LHCN-M2 (cell line): ENCODE measurements around the gene B3GALT4. TPM values are rescaled to one million over a fixed set of nuclear protein-coding genes. Genes with fewer than 3 reads are reported as not detected.

Experiments used
- DNase-seq: peaks from one replicate; pipeline ENCODE4 v3.0.0-alpha.2; 2012; ENCODE audit warnings: low read depth
- total RNA-seq: library from RNA; depleted of rRNA; stranded (reverse); fragments of >200 nt; gene quantifications from 2 replicates; pipeline ENCODE4 v1.2.3, GENCODE V29; 2014; rRNA removed

Gene B3GALT4
- total RNA-seq, 1 experiment from 2014 or later = 0.06 TPM

DNA sequence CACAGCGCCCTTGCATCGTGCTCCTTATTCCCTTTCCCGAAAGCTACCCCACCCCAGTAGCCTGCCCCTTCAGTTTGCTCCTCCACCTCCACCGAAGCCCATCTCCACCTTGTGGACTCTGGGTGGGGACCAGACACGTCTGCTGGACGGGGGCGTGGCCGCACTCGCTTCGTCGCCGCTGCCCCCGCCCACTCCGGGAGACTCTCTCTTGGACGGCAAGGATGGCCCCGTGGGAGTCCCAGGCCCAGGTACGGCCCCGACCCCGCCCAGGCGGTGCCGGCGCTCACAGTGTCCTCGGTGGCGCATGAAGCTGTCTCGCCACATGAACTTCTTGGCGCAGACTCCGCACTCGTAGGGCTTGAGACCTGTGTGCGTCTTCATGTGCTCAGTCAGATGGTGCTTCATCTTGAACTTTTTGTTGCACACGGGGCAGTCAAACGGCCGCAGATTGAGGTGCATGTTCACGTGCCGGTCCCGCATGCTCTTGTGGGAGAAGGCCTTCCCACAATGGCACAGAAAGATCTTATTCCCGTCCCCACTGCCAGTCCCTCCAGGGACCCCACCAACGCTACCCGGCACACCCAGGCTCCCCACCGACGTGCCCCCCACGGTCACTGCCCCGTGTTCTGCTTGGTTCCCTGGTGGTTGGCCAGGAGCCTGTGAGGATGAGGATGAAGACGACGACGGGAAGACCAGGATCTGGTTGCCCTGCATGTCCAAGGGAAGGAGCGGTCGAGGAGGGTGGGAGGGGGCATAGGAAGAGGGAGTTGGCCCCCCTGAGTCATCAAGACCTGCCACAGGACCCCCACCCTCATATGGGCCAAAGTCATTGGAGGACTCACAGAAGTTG is 38.2 kb downstream of the B3GALT4 start:
- DNase-seq = no peak

DNA sequence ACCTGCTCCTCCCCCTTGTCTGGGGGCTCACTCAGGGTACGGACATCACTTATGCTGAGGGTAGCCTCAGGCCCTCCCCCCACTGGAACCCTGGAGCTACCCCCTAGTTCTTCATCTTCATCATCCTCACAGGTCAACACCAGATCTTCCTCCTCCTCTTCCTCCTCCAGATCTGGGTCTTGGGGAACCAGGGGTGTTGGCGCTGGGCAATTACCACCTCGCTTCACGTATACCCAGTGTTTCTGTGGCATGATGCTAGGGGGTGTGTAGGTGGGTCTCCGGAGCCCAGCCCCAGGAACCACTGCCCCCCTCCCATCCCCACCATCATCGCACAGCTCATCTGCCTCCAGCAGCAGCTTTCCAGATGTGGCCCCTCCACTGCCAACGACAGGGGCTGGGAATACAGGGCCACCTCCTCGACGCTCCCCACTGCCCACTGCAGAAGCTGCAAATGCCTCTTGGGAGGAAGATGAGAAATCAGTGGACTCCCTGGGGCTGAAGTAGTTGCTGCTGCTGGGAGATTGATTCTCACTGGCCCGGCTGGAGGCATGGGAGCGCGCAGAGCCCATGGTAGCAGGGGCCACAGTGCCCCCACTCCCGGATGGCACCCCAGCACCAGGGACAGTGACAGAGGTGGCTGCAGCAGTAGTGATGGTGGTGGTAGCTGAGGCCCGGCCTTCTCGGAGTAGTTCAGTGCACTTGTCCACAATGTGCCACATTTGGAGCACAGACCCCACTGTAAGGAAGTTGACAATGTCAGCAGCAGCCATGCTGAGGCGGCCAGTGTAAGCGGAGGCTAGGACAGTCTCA is 39.1 kb downstream of the B3GALT4 start:
- DNase-seq = no peak

DNA sequence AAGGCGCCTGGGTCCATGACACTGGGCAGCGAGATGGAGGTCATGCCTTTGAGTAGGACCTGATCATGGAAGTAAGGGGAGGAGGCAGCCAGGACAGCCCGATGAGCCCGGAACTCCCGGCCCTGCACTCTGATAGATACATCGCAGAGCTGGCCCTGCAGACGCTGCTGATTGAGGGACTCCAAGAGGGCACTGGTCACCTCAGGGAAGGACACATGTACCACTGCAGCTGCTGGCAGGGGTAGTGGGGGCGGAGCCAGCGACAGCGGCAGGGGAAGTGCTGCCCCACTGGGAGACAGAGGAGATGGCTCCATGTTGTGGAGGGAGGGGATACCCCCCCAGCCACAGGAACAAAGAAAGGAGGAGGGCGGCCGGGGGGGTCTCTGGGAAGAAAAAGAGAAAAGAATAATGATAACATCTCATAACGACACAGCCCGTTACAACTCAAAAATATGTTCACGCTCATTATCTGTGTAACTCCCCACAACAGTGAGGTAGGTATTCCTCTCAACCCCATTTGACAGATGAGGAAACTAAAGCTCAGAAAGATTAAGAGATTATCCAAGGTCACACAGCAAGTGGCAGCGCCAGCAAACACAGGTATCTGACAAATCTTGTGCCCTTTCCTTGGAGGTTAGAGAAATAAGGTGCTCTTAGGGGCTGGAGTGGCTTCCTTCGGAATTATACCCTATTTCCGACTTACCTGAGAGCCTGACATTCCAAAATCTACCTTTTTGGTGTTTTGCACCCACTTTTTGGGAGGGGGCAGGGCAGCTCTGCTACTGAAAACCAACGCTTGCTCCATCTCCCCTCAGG is 39.9 kb downstream of the B3GALT4 start:
- DNase-seq = no peak

DNA sequence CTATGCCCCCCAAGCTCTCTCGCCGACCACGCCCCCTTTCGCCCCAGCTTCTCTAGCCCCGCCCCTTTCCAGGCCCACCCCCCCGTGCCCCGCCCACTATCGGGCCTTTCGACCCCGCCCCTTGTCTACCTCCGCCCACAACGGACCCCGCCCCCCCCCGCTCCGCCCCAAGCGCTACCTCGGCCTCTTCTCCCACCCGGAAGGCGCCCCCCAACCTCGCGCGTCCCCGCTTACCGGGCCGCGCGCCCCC is 40.4 kb downstream of the B3GALT4 start:
- no peak for DNase-seq

DNA sequence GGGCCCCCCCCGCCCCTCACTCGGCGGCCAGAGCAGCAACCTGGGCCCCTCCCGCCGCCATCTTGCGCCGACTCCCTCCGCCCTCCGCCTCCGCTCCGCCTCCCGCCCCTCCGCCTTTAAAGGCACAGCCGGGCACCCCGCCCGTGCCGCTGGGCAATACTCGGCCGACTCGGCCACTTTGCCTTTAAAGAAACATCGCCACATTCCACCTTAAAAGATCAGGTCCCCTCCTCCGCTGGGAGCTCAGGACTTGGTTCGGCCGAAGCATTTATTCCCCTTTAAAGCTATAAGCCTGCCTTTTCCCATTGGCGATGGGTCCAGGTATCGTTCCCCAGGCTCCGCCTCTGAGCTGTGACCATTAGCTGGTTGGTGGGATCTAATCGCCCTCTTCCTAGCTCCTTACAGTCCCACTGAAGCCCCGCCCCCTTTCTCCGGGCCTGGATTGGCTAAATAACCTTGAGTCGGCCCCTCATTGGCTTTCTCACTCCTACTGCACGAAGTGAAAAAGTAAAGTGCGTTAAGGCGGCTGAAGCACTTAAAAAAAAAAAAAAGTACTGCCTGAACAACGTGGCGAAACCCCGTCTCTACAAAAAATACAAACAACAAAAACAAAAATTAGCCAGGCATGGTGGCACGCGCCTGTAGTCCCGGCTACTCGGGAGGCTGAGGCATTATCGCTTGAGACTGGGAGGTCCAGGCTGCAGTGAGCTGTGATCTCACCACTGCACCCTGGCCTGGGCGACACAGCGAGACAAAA is 40.9 kb downstream of the B3GALT4 start, which contains the start of gene ZBTB22:
Gene ZBTB22, minus strand, starts transcription at position 76 of the 757 bp plus-strand sequence. CDS start 828 bp downstream, outside the sequence.
- peak; percentile 98 for DNase-seq

DNA sequence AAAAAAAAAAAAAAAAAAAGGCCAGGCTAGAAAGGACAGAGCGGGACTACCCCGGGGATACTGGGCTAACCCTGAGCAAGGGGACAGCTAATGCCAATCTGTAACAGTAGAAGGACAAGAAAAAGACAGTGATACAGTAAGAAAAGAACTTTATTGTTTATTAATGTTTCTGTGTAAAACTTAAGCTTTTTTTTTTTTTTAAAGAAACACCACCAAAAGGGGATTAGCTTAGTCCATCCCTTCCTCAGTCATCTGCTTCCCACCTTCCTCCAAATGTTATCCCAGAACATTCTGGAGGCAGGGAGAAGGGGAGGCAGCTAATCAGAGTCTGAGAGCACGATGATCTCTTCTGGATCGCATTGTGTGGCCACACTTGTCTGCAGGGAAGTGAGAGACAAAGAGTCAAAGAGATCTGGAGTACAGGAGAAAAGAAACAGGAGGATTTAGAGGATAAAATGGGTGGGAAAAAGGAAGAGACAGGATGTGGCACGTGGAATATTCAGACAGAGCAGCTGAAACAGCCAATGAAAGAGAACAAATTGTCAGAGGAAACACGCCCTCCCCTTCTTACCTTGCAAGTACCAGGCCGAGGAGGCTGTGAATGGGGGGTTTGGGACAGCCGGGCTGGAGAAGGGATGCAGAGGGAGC is 41.6 kb downstream of the B3GALT4 start:
- DNase-seq = no peak

DNA sequence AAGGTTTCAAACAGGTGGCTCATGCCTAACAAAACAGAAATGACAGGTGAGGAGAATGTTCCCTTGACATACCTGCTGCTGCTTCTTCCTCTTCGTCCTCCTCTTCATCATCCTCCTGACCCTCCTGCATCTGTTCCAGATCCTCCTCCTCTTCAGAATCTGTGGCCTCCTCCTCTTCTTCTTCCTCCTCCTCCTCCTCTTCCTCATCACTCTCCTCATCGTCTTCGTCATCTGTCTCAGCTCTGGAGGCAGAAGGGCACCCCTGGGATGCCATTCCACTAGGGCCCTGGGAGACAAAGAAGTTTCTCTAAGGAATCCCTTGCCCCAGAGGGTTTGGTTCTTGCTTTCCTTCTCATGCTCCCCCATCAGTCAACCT is 43.0 kb downstream of the B3GALT4 start:
- DNase-seq = no peak

DNA sequence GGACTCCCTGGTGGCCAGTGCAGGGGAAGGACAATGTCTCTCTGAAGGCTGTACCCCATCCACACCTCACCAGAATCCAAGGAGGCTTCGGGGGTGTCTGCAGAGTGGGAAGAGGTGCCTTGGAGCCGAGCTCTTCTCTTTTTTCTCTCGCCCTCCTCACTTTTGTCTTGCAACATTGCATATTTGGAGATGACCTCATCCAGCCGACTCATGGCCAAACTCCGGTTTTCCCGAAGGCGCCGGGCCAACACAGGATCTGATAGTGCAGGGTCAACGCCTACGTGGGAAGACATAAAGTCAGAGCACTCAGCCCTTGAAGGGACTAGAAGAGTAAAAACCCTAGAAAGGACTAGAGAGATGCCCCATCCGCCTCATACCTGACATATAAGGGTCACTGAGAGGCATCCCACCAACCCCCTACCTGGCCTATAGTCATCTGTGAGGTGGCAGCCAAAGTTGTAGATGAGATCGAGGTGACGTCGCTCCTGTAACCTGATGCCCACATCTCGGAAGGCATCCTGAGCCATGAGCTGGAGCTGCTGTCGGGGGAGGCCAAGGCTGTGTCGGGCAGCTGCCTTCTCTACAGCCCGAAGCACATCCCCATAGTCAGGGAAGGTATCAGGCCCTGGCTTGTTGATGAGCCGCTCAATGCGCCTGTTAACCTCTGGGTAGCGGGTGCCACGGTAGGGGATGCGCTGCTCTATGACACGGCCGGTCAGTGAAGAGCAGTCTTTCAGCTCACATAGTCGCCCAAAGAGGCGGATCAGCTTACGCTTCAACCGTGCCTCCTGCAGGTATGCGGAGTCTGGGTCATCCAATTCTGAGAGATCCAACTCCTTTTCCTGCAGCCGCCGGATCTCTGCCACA is 43.6 kb downstream of the B3GALT4 start:
- peak; percentile 87 for DNase-seq

DNA sequence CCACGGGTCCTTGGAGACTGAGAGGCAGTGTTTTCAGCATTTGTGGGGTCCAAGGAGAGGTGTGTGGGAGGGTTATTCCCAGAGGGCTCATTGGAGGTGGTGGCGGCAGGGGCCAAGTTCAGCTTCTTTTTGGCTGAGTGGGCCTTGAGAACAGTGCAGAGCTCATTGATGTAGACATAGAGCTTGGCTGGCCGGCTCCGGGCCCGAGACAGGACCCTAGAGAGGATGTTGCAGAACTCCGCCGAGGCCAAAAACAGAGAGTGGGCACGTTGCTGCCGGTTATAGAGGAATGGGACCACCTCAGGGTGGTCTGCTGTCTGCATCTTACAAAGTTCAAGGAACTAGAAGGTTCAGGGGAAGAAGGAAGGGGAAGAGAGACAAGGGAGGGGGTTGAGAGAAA is 44.3 kb downstream of the B3GALT4 start:
- DNase-seq = no peak

DNA sequence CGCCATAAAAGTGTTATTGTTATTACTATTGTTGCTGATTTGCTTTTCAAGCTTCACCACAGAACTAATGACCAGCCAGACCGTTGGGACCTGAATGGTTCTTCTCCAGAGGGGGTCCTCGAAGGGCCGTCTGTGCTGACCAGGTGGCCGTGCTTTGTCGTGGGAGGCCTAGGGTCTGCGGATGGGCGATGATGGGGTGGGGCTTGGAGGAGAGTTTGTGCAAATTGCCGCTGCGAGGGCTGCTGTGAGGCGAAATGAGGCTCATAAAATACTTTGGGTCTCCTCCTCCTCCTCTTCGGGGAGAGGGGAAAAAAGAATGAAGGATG is 46.7 kb downstream of the B3GALT4 start:
- no peak for DNase-seq

DNA sequence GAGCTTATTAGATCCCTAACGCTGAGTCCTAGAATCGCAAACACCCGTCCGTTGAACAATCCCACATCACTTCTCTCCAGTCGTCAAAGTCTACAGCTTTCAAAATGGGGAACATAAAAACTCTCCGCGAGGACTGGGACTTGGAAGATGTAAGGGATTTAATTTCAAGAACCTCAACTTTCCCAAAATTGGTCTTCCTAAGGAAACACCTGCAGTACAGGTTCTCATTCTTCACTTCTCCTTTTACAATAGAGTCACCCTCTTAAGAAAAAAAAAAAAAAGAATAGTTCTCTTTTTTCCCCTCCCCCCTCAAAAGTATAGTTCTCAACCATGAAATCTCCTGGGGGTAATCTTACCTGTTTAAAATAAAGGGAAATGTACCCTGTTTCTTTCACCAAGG is 47.2 kb downstream of the B3GALT4 start:
- no peak for DNase-seq

Other genes with a start within 250 kb of the B3GALT4 start
- 0.86 and 3.4 TPM in 2 replicates for gene HLA-DPA1, start 203.5 kb upstream of the B3GALT4 start, total RNA-seq
- 1.0 and 3.8 TPM in 2 replicates for gene HLA-DPB1, start 201.1 kb upstream of the B3GALT4 start, total RNA-seq
- gene COL11A2, start 84.7 kb upstream of the B3GALT4 start, total RNA-seq = 0.96 and 1.1 TPM in 2 replicates
- 17.4 and 23.0 TPM in 2 replicates for gene RXRB, start 76.5 kb upstream of the B3GALT4 start, total RNA-seq
- gene SLC39A7, start 76.3 kb upstream of the B3GALT4 start, total RNA-seq = 91.9 and 104 TPM in 2 replicates
- gene HSD17B8, start 72.5 kb upstream of the B3GALT4 start, total RNA-seq = 7.9 and 9.1 TPM in 2 replicates
- 17.4 and 22.2 TPM in 2 replicates for gene RING1, start 68.6 kb upstream of the B3GALT4 start, total RNA-seq
- gene VPS52, start 5.2 kb upstream of the B3GALT4 start, total RNA-seq = 40.0 and 51.0 TPM in 2 replicates
- 2,111 and 2,414 TPM in 2 replicates for gene RPS18, start 5.0 kb upstream of the B3GALT4 start, total RNA-seq
- 83.7 and 98.3 TPM in 2 replicates for gene WDR46, start 12.1 kb downstream of the B3GALT4 start, total RNA-seq
- gene PFDN6, start 12.5 kb downstream of the B3GALT4 start, total RNA-seq = 67.6 and 82.1 TPM in 2 replicates
- 20.6 and 24.4 TPM in 2 replicates for gene RGL2, start 21.8 kb downstream of the B3GALT4 start, total RNA-seq
- gene TAPBP, start 37.0 kb downstream of the B3GALT4 start, total RNA-seq = 44.9 and 57.9 TPM in 2 replicates
- 10.1 and 15.0 TPM in 2 replicates for gene ZBTB22, start 40.6 kb downstream of the B3GALT4 start, total RNA-seq
- gene DAXX, start 45.8 kb downstream of the B3GALT4 start, total RNA-seq = 51.6 and 64.3 TPM in 2 replicates
- gene KIFC1, start 114.7 kb downstream of the B3GALT4 start, total RNA-seq = 97.6 and 98.5 TPM in 2 replicates
- 39.3 and 49.7 TPM in 2 replicates for gene PHF1, start 133.9 kb downstream of the B3GALT4 start, total RNA-seq
- gene CUTA, start 141.0 kb downstream of the B3GALT4 start, total RNA-seq = 230 and 234 TPM in 2 replicates
- 2.4 and 4.2 TPM in 2 replicates for gene SYNGAP1, start 142.9 kb downstream of the B3GALT4 start, total RNA-seq
- 5.5 and 5.7 TPM in 2 replicates for gene ZBTB9, start 177.5 kb downstream of the B3GALT4 start, total RNA-seq